MM.1S (cell line): ENCODE results near the gene CCL13.

Experiments
- CTCF ChIP-seq: fragments of 300-600 bp; sonication (generic); IDR thresholded peaks from 2 replicates; pipeline ENCODE4 v1.5.1; 2016; ENCODE audit warnings: antibody characterized with exemption, low read length, mixed read lengths
- EZH2phosphoT487 ChIP-seq: fragments of 300-600 bp; sonication (generic); IDR thresholded peaks from 2 replicates; pipeline ENCODE4 v1.6.1; 2018; ENCODE audit warnings: antibody characterized with exemption, low read length

GRCh38 chr17:34311291-34311690 lies 45.0 kb upstream of the CCL13 start:
- TF ChIP-seq CTCF (no peak), EZH2phosphoT487 (no peak)
